ENCODE results near the gene HS3ST3B1. TPM values are rescaled to one million over a fixed set of nuclear protein-coding genes. Genes with fewer than 3 reads are reported as not detected.

Gene HS3ST3B1
- 14.1 and 17.0 TPM in 2 replicates for total RNA-seq (2014; rRNA removed; shearing (Covaris generic))

- Histone ChIP-seq H3K4me3 (peak within 1 kb of the TSS; percentile 62), H3K4me1 (replicated peaks) (peaks cover 23% of the 10 kb centered on the region), H3K27ac (peak within 1 kb of the TSS; percentile 80), H3K36me3 (peaks cover 10% of the 10 kb centered on the region), H3K9me3 (replicated peaks) (no peaks in the 10 kb centered on the region), H3K27me3 (replicated peaks) (no peaks in the 10 kb centered on the region)
- peak; percentile 97 to 99 for DNase-seq (ENCODE audit: low read depth in 1 of 2, low spot score in 2 of 2)
Measured at GRCh38 chr17:14300575-14301278, at the start of gene HS3ST3B1. Gene HS3ST3B1, plus strand, starts transcription at chr17:14301081. Its CDS starts 438 bp downstream, at chr17:14301519.

GRCh38 chr17:14261406-14261805, 39.5 kb upstream of the HS3ST3B1 start:
- H3K4me3 ChIP-seq = no peak overlapping the region
- no peaks in the 10 kb centered on the region for H3K36me3 ChIP-seq
- no peaks in the 10 kb centered on the region for H3K4me1 ChIP-seq (replicated peaks)
- H3K27me3 ChIP-seq (replicated peaks) = no peaks in the 10 kb centered on the region
- no peaks in the 10 kb centered on the region for H3K9me3 ChIP-seq (replicated peaks)
- H3K27ac ChIP-seq = no peak overlapping the region
- DNase-seq (ENCODE audit: low read depth in 1 of 2, low spot score in 2 of 2) = no peak

- Histone ChIP-seq H3K4me3 (no peak overlapping the region), H3K27me3 (replicated peaks) (no peaks in the 10 kb centered on the region), H3K4me1 (replicated peaks) (no peaks in the 10 kb centered on the region)
Measured at GRCh38 chr17:14268264-14268663, 32.6 kb upstream of the HS3ST3B1 start.

GRCh38 chr17:14269473-14269872, 31.4 kb upstream of the HS3ST3B1 start:
- Histone ChIP-seq H3K36me3 (no peaks in the 10 kb centered on the region), H3K27me3 (replicated peaks) (no peaks in the 10 kb centered on the region), H3K4me3 (no peak overlapping the region), H3K4me1 (replicated peaks) (no peaks in the 10 kb centered on the region), H3K9me3 (replicated peaks) (no peaks in the 10 kb centered on the region), H3K27ac (no peak overlapping the region)
- DNase-seq (ENCODE audit: low read depth in 1 of 2, low spot score in 2 of 2) = no peak

More at GRCh38 chr17:14268264-14268663, 32.6 kb upstream of the HS3ST3B1 start:
- H3K9me3 ChIP-seq (replicated peaks) = no peaks in the 10 kb centered on the region
- no peaks in the 10 kb centered on the region for H3K36me3 ChIP-seq
- H3K27ac ChIP-seq = no peak overlapping the region
- no peak for DNase-seq (ENCODE audit: low read depth in 1 of 2, low spot score in 2 of 2)

GRCh38 chr17:14270508-14270907, 30.4 kb upstream of the HS3ST3B1 start:
- Histone ChIP-seq H3K36me3 (no peaks in the 10 kb centered on the region), H3K4me1 (replicated peaks) (no peaks in the 10 kb centered on the region), H3K27ac (no peak overlapping the region), H3K9me3 (replicated peaks) (no peaks in the 10 kb centered on the region), H3K27me3 (replicated peaks) (no peaks in the 10 kb centered on the region), H3K4me3 (no peak overlapping the region)
- no peak for DNase-seq (ENCODE audit: low read depth in 1 of 2, low spot score in 2 of 2)

GRCh38 chr17:14276535-14277250, 24.2 kb upstream of the HS3ST3B1 start:
- no peak overlapping the region for H3K4me3 ChIP-seq
- H3K27me3 ChIP-seq (replicated peaks) = no peaks in the 10 kb centered on the region
- H3K36me3 ChIP-seq = no peaks in the 10 kb centered on the region
- no peaks in the 10 kb centered on the region for H3K9me3 ChIP-seq (replicated peaks)
- no peak overlapping the region for H3K27ac ChIP-seq
- no peaks in the 10 kb centered on the region for H3K4me1 ChIP-seq (replicated peaks)
- no peak for DNase-seq (ENCODE audit: low read depth in 1 of 2, low spot score in 2 of 2)

- Histone ChIP-seq H3K27ac (no peak overlapping the region), H3K27me3 (replicated peaks) (no peaks in the 10 kb centered on the region; the same call in 1 of the 2 replicates), H3K36me3 (no peaks in the 10 kb centered on the region), H3K4me1 (replicated peaks) (no peaks in the 10 kb centered on the region), H3K4me3 (no peak overlapping the region), H3K9me3 (replicated peaks) (no peaks in the 10 kb centered on the region)
- no peak for DNase-seq (ENCODE audit: low read depth in 1 of 2, low spot score in 2 of 2)
Measured at GRCh38 chr17:14281530-14281929, 19.4 kb upstream of the HS3ST3B1 start.

GRCh38 chr17:14282726-14283125, 18.2 kb upstream of the HS3ST3B1 start:
- Histone ChIP-seq H3K4me3 (no peak overlapping the region), H3K9me3 (replicated peaks) (no peaks in the 10 kb centered on the region), H3K4me1 (replicated peaks) (no peaks in the 10 kb centered on the region), H3K27ac (no peak overlapping the region), H3K36me3 (no peaks in the 10 kb centered on the region), H3K27me3 (replicated peaks) (no peaks in the 10 kb centered on the region; the same call in 1 of the 2 replicates)
- DNase-seq (ENCODE audit: low read depth in 1 of 2, low spot score in 2 of 2) = no peak

- H3K4me3 ChIP-seq = no peak overlapping the region
Measured at GRCh38 chr17:14289162-14289561, 11.7 kb upstream of the HS3ST3B1 start.

GRCh38 chr17:14294876-14295275, 6.0 kb upstream of the HS3ST3B1 start:
- Histone ChIP-seq H3K9me3 (replicated peaks) (no peaks in the 10 kb centered on the region), H3K4me3 (no peak overlapping the region), H3K4me1 (replicated peaks) (peaks cover 10% of the 10 kb centered on the region), H3K27me3 (replicated peaks) (no peaks in the 10 kb centered on the region), H3K36me3 (no peaks in the 10 kb centered on the region), H3K27ac (no peak overlapping the region)
- no peak for DNase-seq (ENCODE audit: low read depth in 1 of 2, low spot score in 2 of 2)

More at GRCh38 chr17:14289162-14289561, 11.7 kb upstream of the HS3ST3B1 start:
- Histone ChIP-seq H3K36me3 (no peaks in the 10 kb centered on the region), H3K27ac (no peak overlapping the region), H3K27me3 (replicated peaks) (no peaks in the 10 kb centered on the region), H3K4me1 (replicated peaks) (no peaks in the 10 kb centered on the region), H3K9me3 (replicated peaks) (no peaks in the 10 kb centered on the region)
- no peak for DNase-seq (ENCODE audit: low read depth in 1 of 2, low spot score in 2 of 2)

- Histone ChIP-seq H3K36me3 (no peaks in the 10 kb centered on the region), H3K4me1 (replicated peaks) (peaks cover 14% of the 10 kb centered on the region), H3K27ac (no peak overlapping the region), H3K4me3 (no peak overlapping the region), H3K27me3 (replicated peaks) (no peaks in the 10 kb centered on the region), H3K9me3 (replicated peaks) (no peaks in the 10 kb centered on the region)
- no peak for DNase-seq (ENCODE audit: low read depth in 1 of 2, low spot score in 2 of 2)
Measured at GRCh38 chr17:14295676-14296075, 5.2 kb upstream of the HS3ST3B1 start.

GRCh38 chr17:14296166-14296910, 4.5 kb upstream of the HS3ST3B1 start:
- Histone ChIP-seq H3K36me3 (no peaks in the 10 kb centered on the region), H3K4me3 (no peak overlapping the region), H3K27me3 (replicated peaks) (no peaks in the 10 kb centered on the region), H3K9me3 (replicated peaks) (no peaks in the 10 kb centered on the region), H3K4me1 (replicated peaks) (peaks cover 14% of the 10 kb centered on the region), H3K27ac (no peak overlapping the region)
- DNase-seq (ENCODE audit: low read depth in 1 of 2, low spot score in 2 of 2) = no peak

GRCh38 chr17:14297161-14297851, 3.6 kb upstream of the HS3ST3B1 start:
- H3K4me3 ChIP-seq = peak overlapping the region; percentile 47
- no peaks in the 10 kb centered on the region for H3K36me3 ChIP-seq
- H3K27ac ChIP-seq = peak overlapping the region; percentile 48
- peak; percentile 71 to 75 for DNase-seq (ENCODE audit: low read depth in 1 of 2, low spot score in 2 of 2)
- no peaks in the 10 kb centered on the region for H3K27me3 ChIP-seq (replicated peaks)
- H3K9me3 ChIP-seq (replicated peaks) = no peaks in the 10 kb centered on the region
- H3K4me1 ChIP-seq (replicated peaks) = peaks cover 14% of the 10 kb centered on the region
